Endometrial microvascular endothelial cells (primary cell): Measurements from ENCODE around the gene MACF1. TPM values are rescaled to one million over a fixed set of nuclear protein-coding genes. Genes with fewer than 3 reads are reported as not detected.

Experiments used
- in situ Hi-C: cut with HindIII; loops from 2 replicates; pipeline ENCODE4 v1.10.0; 2017; ENCODE audit warnings: low sequenced_read_pairs, low pct_unique_long_range_greater_than_20kb; ENCODE audit errors: inconsistent ontology term
- total RNA-seq: library from RNA; depleted of rRNA; stranded (reverse); fragments of >200 nt; gene quantifications from one replicate; pipeline ENCODE4 v1.2.3, GENCODE V29; 2015; ENCODE audit errors: inconsistent ontology term

MACF1 gene
- total RNA-seq, 1 donor from 2014 or later: 183 TPM

GRCh38 chr1:39401106-39401505 lies 196.6 kb downstream of the MACF1 start:
- in situ Hi-C loops: no loop called here

- in situ Hi-C loops: no loop called here
Observed at GRCh38 chr1:39404876-39405275, 200.4 kb downstream of the MACF1 start.

- in situ Hi-C loops: no loop called here
Observed at GRCh38 chr1:39405358-39405757, 200.9 kb downstream of the MACF1 start.

GRCh38 chr1:39406533-39407450 lies 202.3 kb downstream of the MACF1 start:
- in situ Hi-C loops: no loop called here

- in situ Hi-C loops: no loop called here
Observed at GRCh38 chr1:39407510-39407895, 203.0 kb downstream of the MACF1 start.

- in situ Hi-C loops: no loop called here
Observed at GRCh38 chr1:39407896-39408640, 203.6 kb downstream of the MACF1 start.

- in situ Hi-C loops: no loop called here
Observed at GRCh38 chr1:39408641-39409054, 204.2 kb downstream of the MACF1 start.

- in situ Hi-C loops: no loop called here
Observed at GRCh38 chr1:39409055-39409816, 204.7 kb downstream of the MACF1 start.

GRCh38 chr1:39410915-39411436 lies 206.5 kb downstream of the MACF1 start:
- in situ Hi-C loops: no loop called here

- in situ Hi-C loops: no loop called here
Observed at GRCh38 chr1:39411526-39412478, 207.3 kb downstream of the MACF1 start.

- in situ Hi-C loops: no loop called here
Observed at GRCh38 chr1:39412892-39413291, 208.4 kb downstream of the MACF1 start.

GRCh38 chr1:39413902-39414528 lies 209.5 kb downstream of the MACF1 start:
- in situ Hi-C loops: no loop called here

GRCh38 chr1:39415553-39415952 lies 211.1 kb downstream of the MACF1 start:
- in situ Hi-C loops: no loop called here

GRCh38 chr1:39416609-39417008 lies 212.1 kb downstream of the MACF1 start:
- in situ Hi-C loops: no loop called here

GRCh38 chr1:39418236-39418635 lies 213.7 kb downstream of the MACF1 start:
- in situ Hi-C loops: no loop called here

GRCh38 chr1:39420493-39420892 lies 216.0 kb downstream of the MACF1 start:
- in situ Hi-C loops: no loop called here

- in situ Hi-C loops: no loop called here
Observed at GRCh38 chr1:39422614-39423013, 218.1 kb downstream of the MACF1 start.

GRCh38 chr1:39425151-39425550 lies 220.7 kb downstream of the MACF1 start:
- in situ Hi-C loops: no loop called here
